HL-60/S4 (cell line): Measurements from ENCODE around the gene CNOT3.
"Not testable (repeated sequence)": the region's sequence is repeated elsewhere in the genome, so short reads cannot be mapped to it uniquely, and the experiment has no call there.

Experiments
- in situ Hi-C: fragments of 300-500 bp; cut with MboI; formaldehyde crosslinking; loops from 2 replicates; pipeline ENCODE4 v1.14.3; 2022; ENCODE audit warnings: low sequenced_read_pairs

The CNOT3 gene

GRCh38 chr19:54137699-54138488 lies at the start of gene CNOT3:
CNOT3 (plus strand) TSS chr19:54137762; CDS start chr19:54142979, 5,217 bp downstream.
- in situ Hi-C loops: no loop called here

- in situ Hi-C loops: no loop called here
Observed at GRCh38 chr19:54094426-54095000, 43.0 kb upstream of the CNOT3 start.

GRCh38 chr19:54095136-54095858 lies 42.3 kb upstream of the CNOT3 start:
- in situ Hi-C loops: no loop called here

GRCh38 chr19:54095859-54096616 lies 41.5 kb upstream of the CNOT3 start:
- in situ Hi-C loops: not testable (repeated sequence)

GRCh38 chr19:54096617-54097106 lies 40.9 kb upstream of the CNOT3 start:
- in situ Hi-C loops: no loop called here

- in situ Hi-C loops: no loop called here
Observed at GRCh38 chr19:54099190-54099902, 38.2 kb upstream of the CNOT3 start.

GRCh38 chr19:54099903-54100255 lies 37.7 kb upstream of the CNOT3 start:
- in situ Hi-C loops: not testable (repeated sequence)

GRCh38 chr19:54100561-54100960 lies 37.0 kb upstream of the CNOT3 start, which contains the start of gene OSCAR:
OSCAR (minus strand) TSS chr19:54100803; CDS start chr19:54100792, 11 bp downstream.
- in situ Hi-C loops: no loop called here

- in situ Hi-C loops: no loop called here
Observed at GRCh38 chr19:54102421-54103169, 35.0 kb upstream of the CNOT3 start, which contains the start of gene NDUFA3. NDUFA3 (plus strand) TSS chr19:54102855; CDS start chr19:54102879, 24 bp downstream.

GRCh38 chr19:54104998-54105715 lies 32.4 kb upstream of the CNOT3 start:
- in situ Hi-C loops: no loop called here

GRCh38 chr19:54105796-54106195 lies 31.8 kb upstream of the CNOT3 start:
- in situ Hi-C loops: no loop called here

GRCh38 chr19:54106716-54107115 lies 30.8 kb upstream of the CNOT3 start:
- in situ Hi-C loops: no loop called here

- in situ Hi-C loops: no loop called here
Observed at GRCh38 chr19:54107876-54108490, 29.6 kb upstream of the CNOT3 start.

GRCh38 chr19:54108496-54108895 lies 29.1 kb upstream of the CNOT3 start:
- in situ Hi-C loops: no loop called here

- in situ Hi-C loops: no loop called here
Observed at GRCh38 chr19:54109651-54110050, 27.9 kb upstream of the CNOT3 start.

- in situ Hi-C loops: no loop called here
Observed at GRCh38 chr19:54114340-54115108, 23.0 kb upstream of the CNOT3 start.
